Endothelial cell (in vitro differentiated cells): Measurements from ENCODE around the gene ASPHD1. TPM values are rescaled to one million over a fixed set of nuclear protein-coding genes. Genes with fewer than 3 reads are reported as not detected.
"Not testable (repeated sequence)": the region's sequence is repeated elsewhere in the genome, so short reads cannot be mapped to it uniquely, and the experiment has no call there.

Experiments
- DNase-seq: peaks from one replicate; pipeline ENCODE4 v3.0.0; 2021; ENCODE audit warnings: low spot score
- H3K27ac Mint-ChIP-seq: one replicate; pipeline ENCODE4 v1.8.0; 2021; ENCODE audit warnings: mixed read lengths, inconsistent platforms; ENCODE audit not compliant: unreplicated experiment
- H3K27me3 Mint-ChIP-seq: one replicate; pipeline ENCODE4 v1.8.0; 2021; ENCODE audit warnings: mild to moderate bottlenecking, moderate library complexity, mixed read lengths, inconsistent platforms; ENCODE audit not compliant: unreplicated experiment
- H3K36me3 Mint-ChIP-seq: one replicate; pipeline ENCODE4 v1.8.0; 2021; ENCODE audit warnings: mild to moderate bottlenecking, low read depth, mixed read lengths, inconsistent platforms; ENCODE audit not compliant: unreplicated experiment
- H3K4me1 Mint-ChIP-seq: one replicate; pipeline ENCODE4 v1.8.0; 2021; ENCODE audit warnings: mild to moderate bottlenecking, mixed read lengths, inconsistent platforms; ENCODE audit not compliant: unreplicated experiment
- H3K4me3 Mint-ChIP-seq: one replicate; pipeline ENCODE4 v1.8.0; 2021; ENCODE audit warnings: mild to moderate bottlenecking, mixed read lengths, inconsistent platforms; ENCODE audit not compliant: unreplicated experiment
- H3K9me3 Mint-ChIP-seq: one replicate; pipeline ENCODE4 v1.8.0; 2021; ENCODE audit warnings: mixed read lengths, inconsistent platforms; ENCODE audit not compliant: unreplicated experiment
- total RNA-seq: library from RNA; stranded (reverse); fragmentation: NEBNext Ultra II Directional; extraction: Animal tissue kit (Norgen Biotek cat#: 25700); gene quantifications from one replicate; pipeline ENCODE4 v1.2.1, GENCODE V29; 2021; ENCODE audit not compliant: unreplicated experiment
- TF ChIP-seq, protein P1 (sequence below): fragments of 200-600 bp; sonication (generic); IDR thresholded peaks from one replicate; pipeline ENCODE4 v1.5.0; 2021; ENCODE audit warnings: antibody characterized with exemption; ENCODE audit not compliant: unreplicated experiment

ASPHD1 gene
- total RNA-seq, 1 donor from 2014 or later: 3.0 TPM

GRCh38 chr16:29862884-29863668 lies 37.2 kb upstream of the ASPHD1 start, which contains the start of gene CDIPT:
CDIPT (minus strand) TSS chr16:29863226; CDS start chr16:29862857, 369 bp downstream.
- DNase-seq: peak; percentile 86
- Mint-ChIP-seq H3K36me3 (peaks cover 11% of the 10 kb centered on the region), H3K4me1 (peaks cover 16% of the 10 kb centered on the region), H3K27me3 (peaks cover 13% of the 10 kb centered on the region), H3K4me3 (peak within 1 kb of the TSS; percentile 97), H3K27ac (peak within 1 kb of the TSS; percentile 98), H3K9me3 (no peaks in the 10 kb centered on the region)
- TF ChIP-seq, protein P1, sequence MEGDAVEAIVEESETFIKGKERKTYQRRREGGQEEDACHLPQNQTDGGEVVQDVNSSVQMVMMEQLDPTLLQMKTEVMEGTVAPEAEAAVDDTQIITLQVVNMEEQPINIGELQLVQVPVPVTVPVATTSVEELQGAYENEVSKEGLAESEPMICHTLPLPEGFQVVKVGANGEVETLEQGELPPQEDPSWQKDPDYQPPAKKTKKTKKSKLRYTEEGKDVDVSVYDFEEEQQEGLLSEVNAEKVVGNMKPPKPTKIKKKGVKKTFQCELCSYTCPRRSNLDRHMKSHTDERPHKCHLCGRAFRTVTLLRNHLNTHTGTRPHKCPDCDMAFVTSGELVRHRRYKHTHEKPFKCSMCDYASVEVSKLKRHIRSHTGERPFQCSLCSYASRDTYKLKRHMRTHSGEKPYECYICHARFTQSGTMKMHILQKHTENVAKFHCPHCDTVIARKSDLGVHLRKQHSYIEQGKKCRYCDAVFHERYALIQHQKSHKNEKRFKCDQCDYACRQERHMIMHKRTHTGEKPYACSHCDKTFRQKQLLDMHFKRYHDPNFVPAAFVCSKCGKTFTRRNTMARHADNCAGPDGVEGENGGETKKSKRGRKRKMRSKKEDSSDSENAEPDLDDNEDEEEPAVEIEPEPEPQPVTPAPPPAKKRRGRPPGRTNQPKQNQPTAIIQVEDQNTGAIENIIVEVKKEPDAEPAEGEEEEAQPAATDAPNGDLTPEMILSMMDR: no peak

DNA sequence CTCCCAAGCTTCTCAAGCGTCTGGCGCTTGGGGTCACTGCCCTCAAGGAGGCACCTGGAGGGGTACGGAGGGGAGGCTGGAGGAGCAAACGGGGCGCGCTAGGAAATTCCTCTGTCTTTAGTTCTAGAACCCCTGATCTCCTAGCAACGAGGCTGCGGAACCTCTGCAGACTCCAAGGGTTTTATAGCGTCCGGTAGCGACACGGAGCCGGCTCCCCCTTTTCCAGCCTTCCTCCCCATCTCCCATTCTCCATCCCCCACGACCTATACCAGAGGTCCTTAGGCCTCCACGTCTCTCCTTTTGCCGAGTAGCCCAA lies 36.7 kb upstream of the ASPHD1 start:
- peaks cover 16% of the 10 kb centered on the region for H3K4me1 Mint-ChIP-seq
- TF ChIP-seq, protein P1: no peak
- no peak overlapping the region for H3K27ac Mint-ChIP-seq
- no peaks in the 10 kb centered on the region for H3K9me3 Mint-ChIP-seq
- H3K4me3 Mint-ChIP-seq: peak overlapping the region; percentile 89
- no peak for DNase-seq
- H3K27me3 Mint-ChIP-seq: peaks cover 11% of the 10 kb centered on the region
- peaks cover 7% of the 10 kb centered on the region for H3K36me3 Mint-ChIP-seq

- DNase-seq: no peak
- no peaks in the 10 kb centered on the region for H3K9me3 Mint-ChIP-seq
- H3K4me3 Mint-ChIP-seq: no peak overlapping the region
- peaks cover 16% of the 10 kb centered on the region for H3K4me1 Mint-ChIP-seq
- H3K27me3 Mint-ChIP-seq: peaks cover 11% of the 10 kb centered on the region
- TF ChIP-seq, protein P1: no peak
- no peak overlapping the region for H3K27ac Mint-ChIP-seq
- H3K36me3 Mint-ChIP-seq: peaks cover 7% of the 10 kb centered on the region
Observed at GRCh38 chr16:29864205-29864604, 36.1 kb upstream of the ASPHD1 start.

GRCh38 chr16:29868396-29869009 lies 31.8 kb upstream of the ASPHD1 start:
- TF ChIP-seq, protein P1: no peak
- no peaks in the 10 kb centered on the region for H3K36me3 Mint-ChIP-seq
- no peak overlapping the region for H3K27ac Mint-ChIP-seq
- H3K4me3 Mint-ChIP-seq: no peak overlapping the region
- peaks cover 4% of the 10 kb centered on the region for H3K27me3 Mint-ChIP-seq
- no peaks in the 10 kb centered on the region for H3K9me3 Mint-ChIP-seq
- DNase-seq: no peak
- H3K4me1 Mint-ChIP-seq: no peaks in the 10 kb centered on the region

GRCh38 chr16:29869067-29869466 lies 31.2 kb upstream of the ASPHD1 start:
- not testable (repeated sequence) for DNase-seq, H3K36me3 Mint-ChIP-seq, H3K27ac Mint-ChIP-seq, H3K4me3 Mint-ChIP-seq, H3K27me3 Mint-ChIP-seq, H3K4me1 Mint-ChIP-seq, H3K9me3 Mint-ChIP-seq
